HL-60 (cell line): ENCODE results near the gene RTP5.

Experiments used
- POLR2AphosphoS5 ChIP-seq: IDR thresholded peaks from 2 replicates; pipeline ENCODE4 v1.6.1; 2012; ENCODE audit warnings: low read depth
- TF ChIP-seq, protein P1 (sequence below): IDR thresholded peaks from one replicate; pipeline ENCODE4 v1.5.1; 2011; ENCODE audit warnings: low read length, control low read depth, inconsistent platforms; ENCODE audit not compliant: insufficient read depth
- TF ChIP-seq, protein P2 (sequence below): IDR thresholded peaks from 2 replicates; pipeline ENCODE4 v1.6.1; 2012; ENCODE audit warnings: low read depth; ENCODE audit not compliant: insufficient replicate concordance

- no peak for TF ChIP-seq POLR2AphosphoS5
- TF ChIP-seq, protein P1, sequence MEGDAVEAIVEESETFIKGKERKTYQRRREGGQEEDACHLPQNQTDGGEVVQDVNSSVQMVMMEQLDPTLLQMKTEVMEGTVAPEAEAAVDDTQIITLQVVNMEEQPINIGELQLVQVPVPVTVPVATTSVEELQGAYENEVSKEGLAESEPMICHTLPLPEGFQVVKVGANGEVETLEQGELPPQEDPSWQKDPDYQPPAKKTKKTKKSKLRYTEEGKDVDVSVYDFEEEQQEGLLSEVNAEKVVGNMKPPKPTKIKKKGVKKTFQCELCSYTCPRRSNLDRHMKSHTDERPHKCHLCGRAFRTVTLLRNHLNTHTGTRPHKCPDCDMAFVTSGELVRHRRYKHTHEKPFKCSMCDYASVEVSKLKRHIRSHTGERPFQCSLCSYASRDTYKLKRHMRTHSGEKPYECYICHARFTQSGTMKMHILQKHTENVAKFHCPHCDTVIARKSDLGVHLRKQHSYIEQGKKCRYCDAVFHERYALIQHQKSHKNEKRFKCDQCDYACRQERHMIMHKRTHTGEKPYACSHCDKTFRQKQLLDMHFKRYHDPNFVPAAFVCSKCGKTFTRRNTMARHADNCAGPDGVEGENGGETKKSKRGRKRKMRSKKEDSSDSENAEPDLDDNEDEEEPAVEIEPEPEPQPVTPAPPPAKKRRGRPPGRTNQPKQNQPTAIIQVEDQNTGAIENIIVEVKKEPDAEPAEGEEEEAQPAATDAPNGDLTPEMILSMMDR: no peak
- TF ChIP-seq, protein P2, sequence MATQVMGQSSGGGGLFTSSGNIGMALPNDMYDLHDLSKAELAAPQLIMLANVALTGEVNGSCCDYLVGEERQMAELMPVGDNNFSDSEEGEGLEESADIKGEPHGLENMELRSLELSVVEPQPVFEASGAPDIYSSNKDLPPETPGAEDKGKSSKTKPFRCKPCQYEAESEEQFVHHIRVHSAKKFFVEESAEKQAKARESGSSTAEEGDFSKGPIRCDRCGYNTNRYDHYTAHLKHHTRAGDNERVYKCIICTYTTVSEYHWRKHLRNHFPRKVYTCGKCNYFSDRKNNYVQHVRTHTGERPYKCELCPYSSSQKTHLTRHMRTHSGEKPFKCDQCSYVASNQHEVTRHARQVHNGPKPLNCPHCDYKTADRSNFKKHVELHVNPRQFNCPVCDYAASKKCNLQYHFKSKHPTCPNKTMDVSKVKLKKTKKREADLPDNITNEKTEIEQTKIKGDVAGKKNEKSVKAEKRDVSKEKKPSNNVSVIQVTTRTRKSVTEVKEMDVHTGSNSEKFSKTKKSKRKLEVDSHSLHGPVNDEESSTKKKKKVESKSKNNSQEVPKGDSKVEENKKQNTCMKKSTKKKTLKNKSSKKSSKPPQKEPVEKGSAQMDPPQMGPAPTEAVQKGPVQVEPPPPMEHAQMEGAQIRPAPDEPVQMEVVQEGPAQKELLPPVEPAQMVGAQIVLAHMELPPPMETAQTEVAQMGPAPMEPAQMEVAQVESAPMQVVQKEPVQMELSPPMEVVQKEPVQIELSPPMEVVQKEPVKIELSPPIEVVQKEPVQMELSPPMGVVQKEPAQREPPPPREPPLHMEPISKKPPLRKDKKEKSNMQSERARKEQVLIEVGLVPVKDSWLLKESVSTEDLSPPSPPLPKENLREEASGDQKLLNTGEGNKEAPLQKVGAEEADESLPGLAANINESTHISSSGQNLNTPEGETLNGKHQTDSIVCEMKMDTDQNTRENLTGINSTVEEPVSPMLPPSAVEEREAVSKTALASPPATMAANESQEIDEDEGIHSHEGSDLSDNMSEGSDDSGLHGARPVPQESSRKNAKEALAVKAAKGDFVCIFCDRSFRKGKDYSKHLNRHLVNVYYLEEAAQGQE: no peak
Observed at GRCh38 chr2:241868661-241869081, 858 bp upstream of the RTP5 start.
